IPS-NIHi7 (cell line): Measurements from ENCODE around the gene CACTIN.

Experiments used
- DNase-seq: peaks from one replicate; pipeline ENCODE4 v3.0.0; 2012; ENCODE audit warnings: mixed read lengths; ENCODE audit errors: extremely low spot score

The CACTIN gene

DNA sequence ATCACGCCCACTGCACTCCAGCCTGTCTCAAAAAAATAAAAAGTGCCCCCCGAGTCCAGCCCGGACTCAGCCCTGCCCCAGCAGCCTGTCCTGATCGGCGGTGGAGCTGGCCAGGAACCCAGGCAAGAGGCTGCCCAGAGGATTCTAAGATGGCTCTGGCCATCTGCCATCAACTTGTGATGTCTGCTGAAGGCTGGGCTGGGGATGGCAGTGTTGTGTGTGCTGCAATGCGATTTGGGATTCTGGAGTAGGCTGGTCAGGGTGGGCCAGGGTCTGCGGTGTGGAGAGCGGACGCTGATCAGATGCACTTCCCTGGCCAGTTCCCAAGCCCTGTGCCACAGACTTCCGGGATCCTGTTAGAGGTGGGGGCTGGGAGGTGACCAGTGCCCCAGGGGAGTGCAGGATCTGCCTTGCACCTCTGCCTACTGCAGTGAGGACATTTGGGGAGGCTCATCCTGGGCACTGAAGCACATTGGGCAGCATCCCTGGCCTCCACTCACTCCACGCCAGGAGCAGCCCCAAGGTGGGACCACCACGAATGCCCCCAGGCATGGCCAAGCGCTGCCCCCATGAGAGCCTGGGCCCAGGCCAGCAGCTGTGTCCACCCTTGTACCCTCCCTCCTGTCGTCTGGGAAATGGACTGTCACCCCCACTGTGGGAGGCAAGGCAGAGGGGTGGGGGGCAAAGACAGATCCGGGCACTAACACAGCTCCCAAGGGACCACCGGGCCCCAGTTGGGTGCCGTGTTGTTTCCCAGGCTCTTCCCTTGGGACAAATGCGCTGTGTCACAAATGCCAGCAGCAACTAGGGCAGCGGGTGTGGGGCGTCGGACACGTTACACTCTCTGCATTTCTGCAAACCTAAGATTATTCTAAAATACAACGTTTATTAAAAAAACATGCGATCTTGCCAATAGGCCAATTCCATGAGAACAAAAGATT is 16.5 kb downstream of the CACTIN start:
- DNase-seq: no peak

DNA sequence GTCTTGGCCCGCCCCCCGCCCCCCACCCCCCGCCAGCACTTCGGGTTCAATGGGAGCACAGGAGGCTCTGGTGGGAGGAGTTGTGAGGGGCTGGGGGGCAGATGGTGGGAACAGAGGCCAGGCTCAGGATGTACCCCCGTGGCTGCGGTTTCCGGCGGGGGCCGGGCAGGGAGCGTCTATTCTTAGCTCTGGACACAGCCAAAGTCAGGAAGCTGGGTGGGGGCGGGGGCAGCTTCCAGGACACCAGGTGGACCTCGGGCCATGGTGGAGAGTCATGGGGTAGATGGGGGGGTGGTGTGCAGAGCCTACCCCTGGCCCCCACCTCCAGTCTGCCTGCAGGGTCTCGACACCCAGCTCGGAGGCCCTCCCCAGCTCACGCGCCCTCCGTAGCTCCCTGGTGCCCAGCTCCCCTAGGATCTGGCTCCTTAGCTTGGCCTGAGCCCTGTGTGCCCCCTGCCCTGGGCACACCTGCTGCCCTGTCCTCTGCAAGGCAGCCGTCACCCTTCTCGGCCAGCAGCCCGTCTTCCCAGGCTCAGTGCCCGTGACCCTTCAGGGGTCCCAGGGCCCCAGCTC is 17.8 kb downstream of the CACTIN start:
- no peak for DNase-seq

DNA sequence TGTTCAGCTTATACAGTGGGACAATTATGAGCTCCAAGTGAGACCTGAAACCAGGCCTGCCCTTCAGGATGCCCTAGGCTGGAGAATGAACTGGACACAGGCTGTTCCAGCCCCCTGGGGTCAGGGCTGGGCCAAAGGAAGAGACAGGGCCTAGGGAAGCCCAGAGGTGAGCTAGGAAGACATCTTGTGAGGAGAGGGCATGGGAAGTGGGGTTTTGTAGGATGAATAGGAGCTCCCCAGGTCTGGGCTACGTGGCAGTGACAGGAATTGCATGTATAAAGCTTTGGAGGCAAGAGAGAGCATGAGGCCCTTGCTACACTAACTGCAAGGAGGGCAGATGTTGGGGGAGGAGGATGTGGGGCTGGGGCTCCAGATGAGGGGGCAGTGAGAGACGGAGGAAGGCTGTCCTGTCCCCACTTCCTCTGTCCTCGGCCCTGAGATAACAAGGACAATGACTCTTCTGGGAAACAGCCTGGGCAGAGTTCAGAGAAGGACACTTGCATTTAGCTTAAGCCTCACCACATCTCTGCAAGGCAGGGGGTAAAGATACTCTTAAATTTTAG is 18.4 kb downstream of the CACTIN start:
- no peak for DNase-seq

DNA sequence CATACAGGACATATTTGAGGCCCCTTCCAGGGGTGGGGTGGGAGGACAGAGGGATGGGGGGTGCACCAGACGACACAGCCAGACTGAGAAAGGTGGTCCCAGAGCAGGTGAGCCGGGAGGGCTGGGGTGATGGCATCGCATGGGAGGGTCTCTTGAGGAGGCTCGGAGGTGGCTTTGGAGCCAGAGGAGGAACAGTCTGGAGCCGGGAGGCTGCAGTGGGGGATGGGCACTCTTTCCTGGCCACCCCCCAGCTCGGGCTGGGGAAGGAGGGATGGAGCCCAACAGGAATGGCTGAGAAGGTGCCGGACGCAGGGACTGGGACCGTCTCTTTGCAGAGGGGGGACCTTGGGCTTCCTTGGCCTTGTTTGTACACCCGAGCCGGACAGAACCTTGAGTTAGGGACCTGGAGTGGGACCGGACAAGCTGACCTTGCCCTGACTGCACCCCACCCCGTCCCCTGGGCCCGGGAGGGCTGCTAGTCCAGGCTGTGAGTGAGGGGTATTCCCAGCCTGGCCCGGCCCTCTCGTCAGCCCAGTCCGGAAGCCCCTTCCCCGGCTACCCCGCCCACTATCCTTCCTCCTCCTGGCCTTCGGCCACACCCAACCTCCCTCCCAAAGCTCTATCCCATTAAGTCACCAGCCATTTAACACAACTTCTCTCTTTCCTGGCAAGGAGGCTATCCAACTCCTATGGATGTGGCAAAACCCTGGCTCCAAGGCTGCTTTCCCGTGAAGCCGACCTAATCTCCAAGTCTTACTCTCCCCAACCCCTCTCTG is 19.1 kb downstream of the CACTIN start:
- peak; percentile 84 for DNase-seq

DNA sequence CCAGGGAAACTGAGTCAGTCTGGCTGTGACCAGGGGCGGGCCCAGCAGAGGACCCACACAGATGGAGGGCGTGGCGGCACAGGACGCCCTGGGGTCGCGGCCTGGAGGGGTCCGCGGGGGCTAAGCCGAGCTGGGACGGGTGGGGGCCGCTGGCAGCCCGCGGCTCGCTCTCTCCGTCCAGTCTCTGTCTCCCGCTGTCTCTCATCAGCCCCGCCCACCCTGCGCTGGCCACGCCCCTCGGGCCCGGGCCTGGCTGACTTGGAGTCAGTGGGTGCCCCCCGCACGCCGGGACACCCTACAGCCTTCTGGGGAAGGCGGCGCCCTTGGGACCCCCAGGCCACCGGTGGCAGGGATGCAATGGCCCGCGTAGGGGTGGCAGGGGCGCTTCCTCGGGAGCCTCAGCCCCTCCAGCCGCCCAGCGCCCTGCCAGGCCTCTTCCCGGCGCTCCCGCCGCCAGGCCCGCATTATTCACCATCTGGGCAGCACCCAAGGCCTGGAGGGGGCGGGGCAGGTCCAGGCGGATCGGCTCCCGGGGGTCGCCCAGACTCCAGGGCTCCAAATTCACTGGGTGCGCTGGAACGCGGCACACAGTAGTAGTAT is 19.8 kb downstream of the CACTIN start, which contains the start of gene TBXA2R:
Gene TBXA2R, minus strand, starts transcription at position 186 of the 600 bp plus-strand sequence. CDS start 6,241 bp downstream, outside the sequence.
- DNase-seq: peak; percentile 84

DNA sequence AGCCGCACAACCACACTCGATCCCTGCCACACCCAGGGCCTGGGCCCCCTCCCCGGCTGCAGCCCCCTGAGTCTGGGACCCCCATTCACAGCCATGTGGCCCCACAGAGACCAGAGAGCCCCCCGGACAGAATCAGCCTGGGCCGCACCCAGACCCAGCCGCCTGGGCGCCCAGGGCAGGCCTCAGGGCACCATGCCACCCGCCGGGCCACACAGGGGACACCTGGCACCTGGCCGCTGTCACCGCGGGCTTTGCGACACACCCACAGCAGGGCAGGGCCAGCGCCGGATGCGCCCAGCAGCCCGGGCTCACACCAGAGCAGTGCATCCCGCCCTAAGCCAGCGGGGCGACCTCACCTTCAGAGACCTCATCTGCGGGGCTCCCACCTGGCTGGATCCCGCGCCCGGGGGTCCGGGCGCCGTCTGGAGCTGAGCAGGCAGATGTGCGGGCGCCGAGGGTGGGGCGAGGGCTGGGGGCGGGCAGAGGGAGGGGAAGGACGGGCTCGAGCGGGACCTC is 20.4 kb downstream of the CACTIN start:
- peak; percentile 58 for DNase-seq

DNA sequence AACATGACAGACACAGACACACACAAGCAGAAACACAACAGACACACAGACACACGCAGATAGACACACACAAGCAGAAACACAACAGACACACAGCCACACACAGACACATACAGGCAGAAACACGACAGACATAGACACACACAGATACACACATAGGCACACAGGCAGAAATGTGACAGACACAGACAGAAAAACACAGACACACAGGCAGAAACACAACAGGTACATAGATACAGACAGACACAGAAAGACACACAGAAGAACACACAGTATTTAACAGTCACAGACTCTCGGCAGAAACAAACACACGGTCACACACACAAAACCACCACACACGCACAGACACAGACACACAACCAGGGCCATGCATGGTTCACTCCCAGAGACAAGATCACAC is 20.8 kb downstream of the CACTIN start:
- no peak for DNase-seq

GRCh38 chr19:3605361-3605760 is 21.2 kb downstream of the CACTIN start:
- no peak for DNase-seq

DNA sequence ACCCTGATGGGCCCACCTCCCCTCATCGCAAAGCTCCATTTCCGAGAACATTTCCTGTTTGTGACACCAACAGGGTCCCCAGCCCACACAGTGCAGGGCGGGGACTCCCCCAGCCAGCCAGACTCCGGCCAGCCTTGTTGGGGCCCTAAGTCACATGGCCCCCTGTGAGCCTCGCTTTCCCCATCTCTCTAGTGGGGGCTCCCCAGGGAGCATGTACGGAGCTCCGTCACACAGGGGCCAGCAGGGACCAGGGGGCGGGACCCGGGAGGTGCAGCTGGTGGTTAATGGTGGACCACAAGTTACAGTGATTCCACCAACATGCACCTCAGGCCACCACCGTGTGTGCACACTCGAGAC is 21.6 kb downstream of the CACTIN start:
- no peak for DNase-seq

DNA sequence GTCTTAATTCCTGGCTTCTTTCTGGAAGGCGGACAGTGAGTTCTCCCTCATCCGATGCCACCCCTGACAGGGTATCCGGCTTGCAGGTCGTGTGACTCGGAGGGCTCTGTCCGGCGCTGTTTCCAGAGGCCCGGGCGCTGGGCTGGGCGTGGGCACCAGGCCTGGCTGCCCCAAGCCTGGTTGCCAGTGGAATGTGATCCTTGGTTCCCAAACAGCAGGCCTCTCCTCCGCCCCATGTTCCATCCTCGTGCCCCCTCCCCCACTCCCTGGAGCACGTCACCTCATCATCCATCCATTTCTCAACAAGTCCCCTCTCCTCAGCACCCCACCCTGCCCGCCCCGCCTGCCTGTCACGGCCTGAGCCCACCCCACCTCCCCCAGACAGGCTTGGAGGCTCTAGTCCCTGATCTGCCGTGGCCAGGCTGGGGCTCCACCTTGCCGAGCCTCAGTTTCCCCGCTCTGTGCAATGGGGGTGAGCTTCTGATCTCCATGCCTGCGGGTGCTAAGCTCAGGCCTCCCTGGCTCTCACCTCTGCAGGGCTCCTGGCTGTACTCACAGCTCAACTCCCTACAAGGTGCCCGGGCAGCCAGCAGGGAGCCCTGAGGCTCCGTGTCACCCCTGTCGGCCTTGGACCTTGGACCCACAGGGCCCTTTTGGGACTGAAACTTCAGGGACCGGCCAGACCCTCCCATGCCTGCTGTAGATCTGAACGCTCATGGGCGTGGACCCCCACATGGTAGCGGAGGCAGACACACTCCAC is 22.2 kb downstream of the CACTIN start:
- no peak for DNase-seq

- no peak for DNase-seq
Measured at GRCh38 chr19:3603121-3603811, 23.3 kb downstream of the CACTIN start.

DNA sequence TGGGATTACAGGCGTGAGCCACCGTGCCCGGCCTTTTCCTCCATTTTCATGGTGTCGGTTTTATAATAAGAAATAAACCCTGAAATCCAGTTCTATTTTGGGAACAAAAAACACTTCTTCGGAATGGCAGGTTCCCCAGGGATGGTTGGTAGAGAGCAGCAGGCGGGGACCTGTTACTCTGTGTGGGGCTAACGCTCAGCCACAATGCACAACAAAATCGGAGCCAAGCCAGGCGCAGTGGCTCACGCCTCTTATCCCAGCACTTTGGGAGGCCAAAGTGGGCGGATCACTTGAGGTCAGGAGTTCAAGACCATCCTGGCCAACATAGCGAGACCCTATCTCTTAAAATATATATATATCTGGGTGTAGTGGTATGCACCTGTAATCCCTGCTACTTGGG is 25.6 kb downstream of the CACTIN start:
- no peak for DNase-seq

DNA sequence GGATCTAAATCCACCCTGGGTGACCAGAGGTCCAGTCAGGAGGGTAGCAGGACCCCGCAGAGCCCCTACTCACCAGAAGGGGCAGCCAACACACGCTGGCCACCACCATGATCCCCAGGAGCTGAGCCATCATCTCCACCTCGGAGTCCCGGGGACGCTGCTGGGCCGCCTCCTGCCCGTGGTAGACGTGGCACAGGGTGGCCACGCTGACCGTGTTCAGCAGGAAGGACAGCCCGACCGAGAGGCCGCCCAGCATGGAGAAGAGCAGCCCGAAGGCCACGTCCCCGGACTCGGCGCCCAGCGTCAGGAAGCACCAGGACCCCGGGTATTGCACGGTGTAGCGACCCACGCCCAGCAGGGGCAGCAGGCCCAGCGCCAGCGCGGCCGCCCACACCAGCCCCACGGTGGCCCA is 26.8 kb downstream of the CACTIN start:
- DNase-seq: peak; percentile 83

DNA sequence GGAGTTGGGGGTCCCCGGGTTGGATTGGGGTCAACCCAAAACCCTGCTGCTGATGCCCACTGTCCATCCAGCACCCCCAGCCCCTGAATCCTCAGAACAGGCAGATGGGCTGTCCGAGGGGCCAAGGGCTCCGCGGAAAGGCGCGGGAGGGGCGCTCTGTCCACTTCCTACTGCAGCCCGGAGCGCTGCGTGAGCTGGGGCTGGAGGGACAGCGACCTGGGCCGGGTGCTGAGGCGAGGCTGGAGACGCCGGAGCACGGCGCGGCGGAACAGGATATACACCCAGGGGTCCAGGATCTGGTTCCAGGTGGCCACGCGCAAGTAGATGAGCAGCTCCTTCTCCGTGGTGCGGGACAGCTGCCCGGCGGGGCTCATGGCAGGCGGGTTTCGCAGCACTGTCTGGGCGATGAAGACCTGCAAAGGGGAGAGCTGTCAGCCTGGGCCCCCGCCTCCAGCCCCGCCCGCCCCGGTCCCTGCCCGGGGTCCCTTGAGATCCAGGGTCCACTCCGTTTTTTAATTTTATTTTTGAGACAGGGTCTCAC is 31.0 kb downstream of the CACTIN start:
- no peak for DNase-seq

GRCh38 chr19:3593156-3593555 is 33.4 kb downstream of the CACTIN start:
- DNase-seq: peak; percentile 71

GRCh38 chr19:3591876-3592613 is 34.5 kb downstream of the CACTIN start:
- DNase-seq: no peak

GRCh38 chr19:3590991-3591659 is 35.5 kb downstream of the CACTIN start:
- DNase-seq: no peak

GRCh38 chr19:3589949-3590348 is 36.6 kb downstream of the CACTIN start:
- no peak for DNase-seq

- DNase-seq: no peak
Measured at GRCh38 chr19:3589439-3589838, 37.2 kb downstream of the CACTIN start.
